ENCODE results near the gene CYP39A1.

DNA sequence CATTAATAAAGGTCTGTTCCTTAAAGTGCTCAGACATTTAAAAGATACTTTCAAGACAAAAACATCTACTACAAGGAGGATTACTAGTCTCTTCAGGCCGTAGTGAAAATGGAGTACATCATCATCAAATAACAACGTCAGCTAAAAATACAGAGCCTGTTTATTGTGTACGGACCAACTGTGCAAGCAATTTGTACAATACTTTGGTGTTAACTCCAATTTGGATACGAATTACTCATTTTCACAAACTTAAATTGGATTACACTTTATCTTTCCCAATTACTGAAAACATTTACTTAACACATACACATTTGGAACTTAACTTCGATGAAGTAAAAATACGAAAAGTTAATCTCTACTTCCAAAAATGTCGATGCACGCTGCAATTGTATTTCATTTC, 802 bp downstream of the CYP39A1 start:
- TF ChIP-seq POLR2A (IDR thresholded peaks at IDR 0.05) = no peak
- TF ChIP-seq, protein P1, sequence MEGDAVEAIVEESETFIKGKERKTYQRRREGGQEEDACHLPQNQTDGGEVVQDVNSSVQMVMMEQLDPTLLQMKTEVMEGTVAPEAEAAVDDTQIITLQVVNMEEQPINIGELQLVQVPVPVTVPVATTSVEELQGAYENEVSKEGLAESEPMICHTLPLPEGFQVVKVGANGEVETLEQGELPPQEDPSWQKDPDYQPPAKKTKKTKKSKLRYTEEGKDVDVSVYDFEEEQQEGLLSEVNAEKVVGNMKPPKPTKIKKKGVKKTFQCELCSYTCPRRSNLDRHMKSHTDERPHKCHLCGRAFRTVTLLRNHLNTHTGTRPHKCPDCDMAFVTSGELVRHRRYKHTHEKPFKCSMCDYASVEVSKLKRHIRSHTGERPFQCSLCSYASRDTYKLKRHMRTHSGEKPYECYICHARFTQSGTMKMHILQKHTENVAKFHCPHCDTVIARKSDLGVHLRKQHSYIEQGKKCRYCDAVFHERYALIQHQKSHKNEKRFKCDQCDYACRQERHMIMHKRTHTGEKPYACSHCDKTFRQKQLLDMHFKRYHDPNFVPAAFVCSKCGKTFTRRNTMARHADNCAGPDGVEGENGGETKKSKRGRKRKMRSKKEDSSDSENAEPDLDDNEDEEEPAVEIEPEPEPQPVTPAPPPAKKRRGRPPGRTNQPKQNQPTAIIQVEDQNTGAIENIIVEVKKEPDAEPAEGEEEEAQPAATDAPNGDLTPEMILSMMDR (IDR thresholded peaks at IDR 0.05) = no peak
- TF ChIP-seq POLR2AphosphoS5 (IDR thresholded peaks at IDR 0.05; ENCODE audit: insufficient read depth in 1 of 2, low read depth in 1 of 2) = no peak

All from vagina (tissue), 2 donors.